GM04504 (cell line): ENCODE data around the gene COG5.
"Not testable (repeated sequence)": the region's sequence is repeated elsewhere in the genome, so short reads cannot be mapped to it uniquely, and the experiment has no call there.

ENCODE experiments used
- DNase-seq: peaks from one replicate; pipeline ENCODE4 v3.0.0-alpha.2; 2012; ENCODE audit warnings: low read depth

Gene COG5

DNA sequence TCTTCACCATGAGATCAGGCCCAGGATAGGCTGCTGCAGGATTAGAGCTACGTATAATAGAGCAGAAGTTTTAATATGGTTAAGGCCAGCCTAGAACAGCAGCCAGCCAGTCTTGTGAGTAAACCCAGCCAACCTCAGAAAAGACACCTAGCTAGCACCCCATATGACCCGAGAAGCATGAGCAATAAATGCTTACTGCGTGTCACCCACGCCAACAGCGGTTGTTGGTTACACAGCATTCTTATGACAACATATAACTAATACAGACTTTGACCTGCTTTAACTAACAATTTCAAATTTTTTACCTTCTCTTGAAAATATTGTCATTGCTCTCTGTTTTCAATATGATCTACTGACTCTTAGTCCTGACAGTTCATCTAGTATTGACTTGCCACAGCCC is 289.2 kb downstream of the COG5 start:
- DNase-seq = no peak

GRCh38 chr7:107269790-107270189 is 293.9 kb downstream of the COG5 start:
- no peak for DNase-seq

- no peak for DNase-seq
Measured at GRCh38 chr7:107268594-107268993, 295.1 kb downstream of the COG5 start.

GRCh38 chr7:107267138-107267537 is 296.6 kb downstream of the COG5 start:
- DNase-seq = no peak

GRCh38 chr7:107264723-107265122 is 299.0 kb downstream of the COG5 start:
- DNase-seq = no peak

GRCh38 chr7:107262857-107263256 is 300.9 kb downstream of the COG5 start:
- no peak for DNase-seq

DNA sequence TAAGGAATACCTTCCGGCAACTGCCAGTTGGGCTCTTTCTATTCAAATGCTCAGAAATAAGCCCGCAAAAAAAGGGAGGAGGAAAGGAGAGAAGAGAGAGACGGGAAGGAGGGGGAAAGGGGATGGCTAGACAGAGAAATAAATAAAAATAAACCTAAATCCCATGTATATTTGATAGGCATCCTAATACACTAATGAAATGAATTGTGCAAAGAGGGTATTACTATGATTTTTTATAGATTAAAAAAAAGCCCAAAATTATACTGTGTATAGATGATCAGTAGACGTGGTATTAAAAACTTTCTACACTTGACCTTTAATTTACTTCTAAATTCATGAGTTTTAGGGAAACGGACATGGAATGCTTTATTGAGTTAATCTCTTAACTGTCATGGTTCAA is 305.0 kb downstream of the COG5 start:
- DNase-seq = no peak

DNA sequence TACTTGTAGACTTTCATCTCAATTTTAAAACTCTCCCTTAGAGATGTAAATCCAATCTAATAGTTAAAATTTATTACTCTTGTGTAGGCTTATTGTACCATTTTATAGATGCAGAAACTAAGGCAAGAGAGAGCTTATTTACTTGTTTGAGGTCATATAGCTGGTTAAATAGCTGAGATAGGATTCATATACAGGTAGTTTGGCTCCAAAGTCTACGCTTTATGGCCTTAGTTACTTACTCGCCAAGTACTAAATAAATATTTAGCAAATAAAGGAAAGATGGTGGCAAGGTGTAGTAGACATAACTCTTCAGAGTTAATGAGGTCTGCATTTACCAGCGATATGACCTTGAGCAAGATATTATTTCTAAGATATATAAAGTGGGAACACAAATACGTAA is 308.1 kb downstream of the COG5 start:
- no peak for DNase-seq

DNA sequence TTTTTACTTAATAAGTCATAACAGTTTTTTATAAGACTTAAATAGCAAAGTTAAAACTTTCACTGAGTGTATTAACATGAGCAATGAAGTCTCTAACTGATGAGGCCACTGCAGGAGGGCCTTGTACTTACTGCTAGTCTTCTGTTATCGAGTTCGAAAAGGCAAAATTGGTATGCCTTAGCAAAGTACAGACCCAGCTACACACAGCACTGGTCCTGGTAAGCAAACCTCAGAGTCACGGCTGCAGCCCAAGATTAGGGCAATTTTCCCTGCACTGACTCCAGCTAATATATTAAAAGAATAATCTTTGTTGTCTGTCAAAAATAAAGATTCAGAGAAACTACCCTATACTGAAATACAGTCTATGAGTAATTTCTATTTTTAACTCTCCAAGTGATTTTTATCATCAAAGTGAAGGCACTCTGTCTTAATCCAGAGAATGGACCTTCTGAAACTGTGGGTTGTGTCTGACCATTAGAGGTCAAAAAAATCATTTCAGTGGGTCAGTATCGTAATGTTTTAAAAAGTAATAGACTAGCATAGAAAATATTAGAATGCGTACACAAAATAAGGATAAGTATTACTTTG is 309.2 kb downstream of the COG5 start:
- DNase-seq = no peak

DNA sequence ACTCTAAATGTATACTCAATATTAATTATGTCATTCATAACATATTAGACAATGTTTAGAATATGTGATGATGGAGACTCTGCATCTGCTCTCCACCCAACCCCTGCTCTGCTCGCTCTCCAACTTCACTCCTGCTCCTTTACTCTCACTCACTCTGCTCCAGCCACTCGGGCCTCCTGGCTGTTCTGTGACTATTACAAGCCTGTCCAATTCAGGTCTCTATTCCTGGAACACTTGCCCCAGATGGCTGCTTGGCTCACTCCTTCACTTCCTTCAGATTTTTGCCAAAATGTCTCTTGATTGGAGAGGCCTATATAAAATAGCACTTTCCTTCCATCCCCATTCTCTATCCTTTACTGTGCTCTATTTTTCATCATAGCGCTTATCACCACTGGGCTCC is 310.1 kb downstream of the COG5 start:
- no peak for DNase-seq

DNA sequence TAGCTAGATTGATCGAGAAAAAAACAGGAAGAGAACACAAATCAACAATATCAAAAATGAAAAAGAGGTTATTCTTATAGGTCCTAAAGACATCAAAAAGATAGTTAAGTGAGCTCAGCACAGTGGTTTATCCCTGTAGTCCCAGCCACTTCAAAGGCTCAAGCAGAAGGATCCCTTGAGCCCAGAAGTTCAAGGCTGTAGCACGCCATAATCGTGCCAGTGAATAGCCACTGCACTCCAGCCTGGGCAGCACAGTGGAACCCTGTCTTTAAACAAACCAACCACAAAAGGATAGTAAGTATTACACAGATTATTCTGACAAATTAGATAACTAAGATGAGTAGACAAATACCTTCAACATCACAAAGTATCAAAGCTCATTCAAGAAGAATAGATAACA is 311.8 kb downstream of the COG5 start:
- no peak for DNase-seq

DNA sequence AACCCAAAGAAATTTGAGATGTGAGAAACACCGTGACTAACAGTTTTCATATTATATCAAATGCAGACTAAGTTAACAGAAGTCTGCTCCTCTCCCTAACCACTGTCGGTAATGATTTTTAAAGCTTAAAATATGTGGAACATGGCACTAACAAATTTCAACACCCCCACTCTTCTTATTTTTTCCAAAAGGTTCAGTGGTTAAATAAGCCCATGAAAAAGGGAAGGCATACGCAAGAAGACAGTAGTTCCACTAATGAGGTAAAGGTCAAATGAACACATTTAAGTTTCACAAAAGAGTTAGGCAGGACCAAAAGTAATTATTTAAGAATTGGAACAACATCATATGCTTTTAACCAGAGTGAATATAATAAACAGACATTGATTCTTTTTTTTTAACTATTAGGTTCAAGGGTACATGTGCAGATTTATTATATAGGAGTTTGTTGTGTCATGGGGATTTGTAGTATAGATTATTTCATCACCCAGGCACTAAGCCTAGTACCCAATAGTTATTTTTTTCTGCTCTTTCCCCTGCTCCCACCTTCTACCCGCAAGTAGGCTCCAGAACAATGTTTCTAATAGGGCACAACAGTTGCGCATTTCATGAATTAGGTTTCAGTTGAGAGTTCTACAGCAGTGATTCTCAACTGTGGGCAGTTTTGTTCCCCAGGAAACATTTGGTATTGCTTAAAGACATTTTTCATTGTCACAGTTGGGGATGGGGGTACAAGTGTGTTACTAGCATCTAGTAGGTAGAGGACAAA is 315.0 kb downstream of the COG5 start:
- no peak for DNase-seq

DNA sequence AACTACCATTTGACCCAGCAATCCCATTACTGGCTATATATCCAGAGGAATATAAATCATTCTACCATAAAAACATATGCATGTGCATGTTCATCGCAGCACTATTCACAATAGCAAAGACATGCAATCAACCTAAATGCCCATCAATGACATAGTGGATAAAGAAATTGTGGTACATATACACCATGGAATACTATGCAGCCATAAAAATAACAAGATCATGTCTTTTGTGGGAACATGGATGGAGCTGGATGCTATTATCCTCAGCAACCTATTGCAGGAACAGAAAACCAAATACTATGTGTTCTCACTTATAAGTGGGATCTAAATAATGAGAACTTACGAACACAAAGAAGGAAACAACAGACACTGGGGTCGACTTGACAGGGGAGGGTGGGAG is 316.9 kb downstream of the COG5 start:
- DNase-seq = not testable (repeated sequence)

DNA sequence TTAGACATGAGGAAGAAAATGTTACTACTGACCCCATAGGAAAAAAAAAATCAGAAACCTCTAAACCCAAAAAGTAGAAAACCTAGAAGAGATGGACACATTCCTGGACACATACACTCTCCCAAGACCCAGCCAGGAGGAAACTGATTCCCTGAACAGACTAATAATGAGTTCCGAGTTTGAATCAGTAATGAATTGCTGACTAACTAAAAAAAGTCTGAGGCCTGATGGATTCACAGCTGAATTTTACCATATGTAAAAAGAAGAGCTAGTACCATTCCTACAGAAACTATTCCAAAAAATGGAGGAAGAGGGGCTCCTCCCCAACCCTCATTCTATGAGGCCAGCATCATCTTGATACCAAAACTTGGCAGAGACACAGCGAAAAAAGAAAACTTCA is 319.1 kb downstream of the COG5 start:
- no peak for DNase-seq

- DNase-seq = no peak
Measured at GRCh38 chr7:107242267-107242666, 321.5 kb downstream of the COG5 start.

GRCh38 chr7:107237451-107237850 is 326.3 kb downstream of the COG5 start:
- DNase-seq = no peak

GRCh38 chr7:107236862-107237261 is 326.9 kb downstream of the COG5 start:
- DNase-seq = no peak

GRCh38 chr7:107234436-107234835 is 329.3 kb downstream of the COG5 start:
- DNase-seq = no peak

GRCh38 chr7:107233981-107234380 is 329.7 kb downstream of the COG5 start:
- DNase-seq = no peak

DNA sequence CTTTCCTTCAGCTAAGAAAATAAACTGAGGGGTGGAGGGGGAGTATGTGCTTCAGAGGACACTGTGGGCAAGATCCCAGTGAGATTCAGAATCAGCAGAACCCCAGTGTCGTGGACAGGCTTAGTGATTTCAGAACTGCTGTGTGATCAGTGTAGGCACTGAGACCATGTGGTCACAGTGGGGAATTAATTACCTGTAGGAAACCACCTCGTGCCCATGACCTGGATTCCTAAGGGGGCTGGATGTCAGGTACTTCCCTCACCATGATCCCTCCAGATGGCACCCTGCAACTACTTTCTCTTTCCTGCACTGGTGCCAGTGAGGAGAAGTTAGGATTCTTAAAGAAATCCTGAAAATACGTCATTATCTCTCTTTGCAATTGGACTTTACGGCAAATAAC is 330.5 kb downstream of the COG5 start:
- no peak for DNase-seq

DNA sequence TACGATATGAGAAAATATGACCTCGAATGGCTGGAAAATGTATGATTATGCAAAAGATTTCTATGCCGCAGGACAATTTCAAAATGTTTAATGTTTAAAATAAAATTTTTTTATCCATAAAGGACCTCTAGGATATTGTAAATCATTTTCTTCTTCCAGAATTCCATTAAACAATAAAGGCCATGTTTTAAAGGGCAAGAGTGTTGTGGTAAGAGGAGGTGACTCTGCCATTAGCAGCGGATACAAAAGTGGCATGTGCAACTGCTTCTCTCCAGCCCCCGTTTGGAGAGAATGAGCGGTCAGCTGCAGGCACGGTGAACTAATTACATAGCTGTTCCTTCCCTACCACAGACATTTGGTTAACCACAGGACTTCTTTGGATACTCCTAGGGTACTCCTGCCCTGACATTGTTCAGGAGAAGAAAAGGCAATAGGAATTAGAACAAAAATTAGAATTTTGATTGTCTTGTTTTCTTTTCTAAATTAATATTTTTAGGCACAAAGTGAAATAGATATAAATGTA is 331.1 kb downstream of the COG5 start:
- DNase-seq = no peak

- no peak for DNase-seq
Measured at GRCh38 chr7:107230334-107230733, 333.4 kb downstream of the COG5 start.

- DNase-seq = no peak
Measured at GRCh38 chr7:107228291-107228690, 335.4 kb downstream of the COG5 start.
